ENCODE measurements around the gene KCNJ8. TPM values are rescaled to one million over a fixed set of nuclear protein-coding genes. Genes with fewer than 3 reads are reported as not detected.
"Not testable (repeated sequence)": the region's sequence is repeated elsewhere in the genome, so short reads cannot be mapped to it uniquely, and the experiment has no call there.

Gene KCNJ8
- polyA plus RNA-seq, 1 donor = 7.6 TPM

GRCh38 chr12:21786041-21786531 lies 11.6 kb upstream of the KCNJ8 start:
- no peaks in the 10 kb centered on the region for H3K9me3 ChIP-seq (ENCODE audit: control insufficient read depth, low read depth, low read length)
- no peak for DNase-seq
- H3K36me3 ChIP-seq (ENCODE audit: control insufficient read depth, insufficient read depth, low read length) = no peaks in the 10 kb centered on the region
- H3K27me3 ChIP-seq (ENCODE audit: control insufficient read depth, insufficient read depth, low read length) = no peaks in the 10 kb centered on the region
- H3K4me1 ChIP-seq (ENCODE audit: control insufficient read depth, insufficient read depth, low read length) = no peaks in the 10 kb centered on the region
- H3K4me3 ChIP-seq (ENCODE audit: low read length) = no peak overlapping the region
- WGBS (ENCODE audit: insufficient coverage, low lambda C conversion rate) = 80% methylated on average over 1 of the region's 3 CpGs
- H3K27ac ChIP-seq (ENCODE audit: low read length) = no peak overlapping the region

GRCh38 chr12:21782723-21783122 lies 8.2 kb upstream of the KCNJ8 start:
- no CpG with 5 or more reads among the region's 3 CpGs for WGBS (ENCODE audit: insufficient coverage, low lambda C conversion rate)
- not testable (repeated sequence) for H3K4me3 ChIP-seq (ENCODE audit: low read length); H3K36me3 ChIP-seq (ENCODE audit: control insufficient read depth, insufficient read depth, low read length); H3K27me3 ChIP-seq (ENCODE audit: control insufficient read depth, insufficient read depth, low read length); H3K27ac ChIP-seq (ENCODE audit: low read length); H3K9me3 ChIP-seq (ENCODE audit: control insufficient read depth, low read depth, low read length); DNase-seq; H3K4me1 ChIP-seq (ENCODE audit: control insufficient read depth, insufficient read depth, low read length)

GRCh38 chr12:21780786-21781185 lies 6.3 kb upstream of the KCNJ8 start:
- Histone ChIP-seq H3K4me1 (ENCODE audit: control insufficient read depth, insufficient read depth, low read length) (no peaks in the 10 kb centered on the region), H3K9me3 (ENCODE audit: control insufficient read depth, low read depth, low read length) (no peaks in the 10 kb centered on the region), H3K4me3 (ENCODE audit: low read length) (no peak overlapping the region), H3K27me3 (ENCODE audit: control insufficient read depth, insufficient read depth, low read length) (peaks cover 3% of the 10 kb centered on the region), H3K36me3 (ENCODE audit: control insufficient read depth, insufficient read depth, low read length) (no peaks in the 10 kb centered on the region), H3K27ac (ENCODE audit: low read length) (no peak overlapping the region)
- no peak for DNase-seq
- 80% methylated on average over 1 of the region's 3 CpGs for WGBS (ENCODE audit: insufficient coverage, low lambda C conversion rate)

GRCh38 chr12:21776175-21776574 lies 1.7 kb upstream of the KCNJ8 start:
- DNase-seq = no peak
- Histone ChIP-seq H3K9me3 (ENCODE audit: control insufficient read depth, low read depth, low read length) (no peaks in the 10 kb centered on the region), H3K4me3 (ENCODE audit: low read length) (no peak overlapping the region), H3K27me3 (ENCODE audit: control insufficient read depth, insufficient read depth, low read length) (peaks cover 24% of the 10 kb centered on the region), H3K36me3 (ENCODE audit: control insufficient read depth, insufficient read depth, low read length) (no peaks in the 10 kb centered on the region), H3K27ac (ENCODE audit: low read length) (no peak overlapping the region), H3K4me1 (ENCODE audit: control insufficient read depth, insufficient read depth, low read length) (no peaks in the 10 kb centered on the region)
- no CpG with 5 or more reads among the region's 3 CpGs for WGBS (ENCODE audit: insufficient coverage, low lambda C conversion rate)

GRCh38 chr12:21775133-21775820 lies 771 bp upstream of the KCNJ8 start:
- Histone ChIP-seq H3K36me3 (ENCODE audit: control insufficient read depth, insufficient read depth, low read length) (no peaks in the 10 kb centered on the region), H3K27me3 (ENCODE audit: control insufficient read depth, insufficient read depth, low read length) (peaks cover 24% of the 10 kb centered on the region), H3K27ac (ENCODE audit: low read length) (peak overlapping the region; percentile 56), H3K4me3 (ENCODE audit: low read length) (peak overlapping the region; percentile 50), H3K4me1 (ENCODE audit: control insufficient read depth, insufficient read depth, low read length) (no peaks in the 10 kb centered on the region), H3K9me3 (ENCODE audit: control insufficient read depth, low read depth, low read length) (no peaks in the 10 kb centered on the region)
- WGBS (ENCODE audit: insufficient coverage, low lambda C conversion rate) = 67% methylated on average over 3 of the region's 14 CpGs
- peak in 1 of 2 donors; percentile 14 for DNase-seq

- no peaks in the 10 kb centered on the region for H3K4me1 ChIP-seq (ENCODE audit: control insufficient read depth, insufficient read depth, low read length)
- WGBS (ENCODE audit: insufficient coverage, low lambda C conversion rate) = 9% methylated on average over 4 of the region's 10 CpGs
- H3K9me3 ChIP-seq (ENCODE audit: control insufficient read depth, low read depth, low read length) = no peaks in the 10 kb centered on the region
- H3K36me3 ChIP-seq (ENCODE audit: control insufficient read depth, insufficient read depth, low read length) = no peaks in the 10 kb centered on the region
- no peak overlapping the region for H3K27ac ChIP-seq (ENCODE audit: low read length)
- peaks cover 24% of the 10 kb centered on the region for H3K27me3 ChIP-seq (ENCODE audit: control insufficient read depth, insufficient read depth, low read length)
- peak overlapping the region; percentile 50 for H3K4me3 ChIP-seq (ENCODE audit: low read length)
- no peak for DNase-seq
Observed at GRCh38 chr12:21773806-21774205, 700 bp downstream of the KCNJ8 start.

- WGBS (ENCODE audit: insufficient coverage, low lambda C conversion rate) = no CpG with 5 or more reads among the region's 23 CpGs
- peaks cover 24% of the 10 kb centered on the region for H3K27me3 ChIP-seq (ENCODE audit: control insufficient read depth, insufficient read depth, low read length)
- no peak overlapping the region for H3K27ac ChIP-seq (ENCODE audit: low read length)
- peak; percentile 58 to 76 for DNase-seq
- no peaks in the 10 kb centered on the region for H3K4me1 ChIP-seq (ENCODE audit: control insufficient read depth, insufficient read depth, low read length)
- H3K36me3 ChIP-seq (ENCODE audit: control insufficient read depth, insufficient read depth, low read length) = no peaks in the 10 kb centered on the region
- H3K4me3 ChIP-seq (ENCODE audit: low read length) = peak overlapping the region; percentile 50
- H3K9me3 ChIP-seq (ENCODE audit: control insufficient read depth, low read depth, low read length) = no peaks in the 10 kb centered on the region
Observed at GRCh38 chr12:21773263-21773741, 1.2 kb downstream of the KCNJ8 start.

GRCh38 chr12:21771311-21771710 lies 3.2 kb downstream of the KCNJ8 start:
- WGBS (ENCODE audit: insufficient coverage, low lambda C conversion rate) = 100% methylated on average over 1 of the region's 1 CpG
- Histone ChIP-seq H3K4me3 (ENCODE audit: low read length) (no peak overlapping the region), H3K4me1 (ENCODE audit: control insufficient read depth, insufficient read depth, low read length) (no peaks in the 10 kb centered on the region), H3K9me3 (ENCODE audit: control insufficient read depth, low read depth, low read length) (no peaks in the 10 kb centered on the region), H3K27ac (ENCODE audit: low read length) (no peak overlapping the region), H3K36me3 (ENCODE audit: control insufficient read depth, insufficient read depth, low read length) (no peaks in the 10 kb centered on the region), H3K27me3 (ENCODE audit: control insufficient read depth, insufficient read depth, low read length) (peaks cover 23% of the 10 kb centered on the region)
- DNase-seq = no peak

GRCh38 chr12:21769307-21769706 lies 5.2 kb downstream of the KCNJ8 start:
- Histone ChIP-seq H3K27ac (ENCODE audit: low read length) (no peak overlapping the region), H3K27me3 (ENCODE audit: control insufficient read depth, insufficient read depth, low read length) (peaks cover 8% of the 10 kb centered on the region), H3K9me3 (ENCODE audit: control insufficient read depth, low read depth, low read length) (no peaks in the 10 kb centered on the region), H3K4me1 (ENCODE audit: control insufficient read depth, insufficient read depth, low read length) (peaks cover 3% of the 10 kb centered on the region), H3K36me3 (ENCODE audit: control insufficient read depth, insufficient read depth, low read length) (no peaks in the 10 kb centered on the region), H3K4me3 (ENCODE audit: low read length) (no peak overlapping the region)
- 100% methylated on average over 1 of the region's 2 CpGs for WGBS (ENCODE audit: insufficient coverage, low lambda C conversion rate)
- DNase-seq = no peak

GRCh38 chr12:21766403-21766802 lies 8.1 kb downstream of the KCNJ8 start:
- no peaks in the 10 kb centered on the region for H3K27me3 ChIP-seq (ENCODE audit: control insufficient read depth, insufficient read depth, low read length)
- H3K27ac ChIP-seq (ENCODE audit: low read length) = no peak overlapping the region
- no peak for DNase-seq
- H3K9me3 ChIP-seq (ENCODE audit: control insufficient read depth, low read depth, low read length) = no peaks in the 10 kb centered on the region
- WGBS (ENCODE audit: insufficient coverage, low lambda C conversion rate) = no CpG with 5 or more reads among the region's 2 CpGs
- peaks cover 18% of the 10 kb centered on the region for H3K4me1 ChIP-seq (ENCODE audit: control insufficient read depth, insufficient read depth, low read length)
- no peak overlapping the region for H3K4me3 ChIP-seq (ENCODE audit: low read length)
- no peaks in the 10 kb centered on the region for H3K36me3 ChIP-seq (ENCODE audit: control insufficient read depth, insufficient read depth, low read length)

- Histone ChIP-seq H3K36me3 (ENCODE audit: control insufficient read depth, insufficient read depth, low read length) (no peaks in the 10 kb centered on the region), H3K4me1 (ENCODE audit: control insufficient read depth, insufficient read depth, low read length) (peaks cover 18% of the 10 kb centered on the region), H3K4me3 (ENCODE audit: low read length) (no peak overlapping the region), H3K27ac (ENCODE audit: low read length) (peak overlapping the region; percentile 84), H3K9me3 (ENCODE audit: control insufficient read depth, low read depth, low read length) (no peaks in the 10 kb centered on the region), H3K27me3 (ENCODE audit: control insufficient read depth, insufficient read depth, low read length) (no peaks in the 10 kb centered on the region)
- no peak for DNase-seq
- WGBS (ENCODE audit: insufficient coverage, low lambda C conversion rate) = 100% methylated on average over 1 of the region's 4 CpGs
Observed at GRCh38 chr12:21764950-21765349, 9.6 kb downstream of the KCNJ8 start.
